Muscle of arm (tissue), 12 donors: ENCODE data around the gene SEC62. TPM values are rescaled to one million over a fixed set of nuclear protein-coding genes. Genes with fewer than 3 reads are reported as not detected.
A peak's percentile ranks its signal among the peaks of the same experiment; 100 is the strongest.
"Not testable (repeated sequence)": the region's sequence is repeated elsewhere in the genome, so short reads cannot be mapped to it uniquely, and the experiment has no call there.

Source experiments
- DNase-seq: peaks from one replicate; pipeline ENCODE4 v3.0.0-alpha.2; 2013
- polyA plus RNA-seq, 12 donors: library from polyadenylated mRNA; unstranded; fragments of 120-200 nt; gene quantifications; one replicate each; pipeline ENCODE4 v1.2.1, GENCODE V29; 2013; ENCODE audit not compliant: insufficient read length in 12 of 12

SEC62 gene
- polyA plus RNA-seq, 12 donors, result 66.6 to 132 (median 89.8) TPM; not detected in 1

- no peak for DNase-seq
Measured at GRCh38 chr3:170010498-170010897, 43.9 kb downstream of the SEC62 start.

- no peak for DNase-seq
Measured at GRCh38 chr3:170012683-170013400, 46.2 kb downstream of the SEC62 start.

- DNase-seq, result no peak
Measured at GRCh38 chr3:170016057-170016456, 49.5 kb downstream of the SEC62 start.

- not testable (repeated sequence) for DNase-seq
Measured at GRCh38 chr3:170019306-170019705, 52.7 kb downstream of the SEC62 start.

- DNase-seq, result no peak
Measured at GRCh38 chr3:170021083-170021482, 54.5 kb downstream of the SEC62 start.

GRCh38 chr3:170022336-170022735 is 55.7 kb downstream of the SEC62 start:
- no peak for DNase-seq

- DNase-seq, result no peak
Measured at GRCh38 chr3:170023165-170023564, 56.6 kb downstream of the SEC62 start.

- no peak for DNase-seq
Measured at GRCh38 chr3:170024581-170024980, 58.0 kb downstream of the SEC62 start.

- no peak for DNase-seq
Measured at GRCh38 chr3:170027233-170028102, 60.9 kb downstream of the SEC62 start.

GRCh38 chr3:170033489-170033888 is 66.9 kb downstream of the SEC62 start:
- no peak for DNase-seq

- DNase-seq, result peak; percentile 27
Measured at GRCh38 chr3:170037463-170038433, 71.1 kb downstream of the SEC62 start, which contains the start of gene GPR160. Gene GPR160, plus strand, starts transcription at chr3:170037995. Its CDS starts 45,978 bp downstream, at chr3:170083973.

GRCh38 chr3:170038434-170039110 is 72.0 kb downstream of the SEC62 start:
- DNase-seq, result no peak

- DNase-seq, result no peak
Measured at GRCh38 chr3:170040418-170040817, 73.8 kb downstream of the SEC62 start.

GRCh38 chr3:170043506-170043905 is 76.9 kb downstream of the SEC62 start:
- DNase-seq, result no peak

GRCh38 chr3:170044271-170044670 is 77.7 kb downstream of the SEC62 start:
- DNase-seq, result no peak

- DNase-seq, result no peak
Measured at GRCh38 chr3:170044795-170045244, 78.2 kb downstream of the SEC62 start.

- no peak for DNase-seq
Measured at GRCh38 chr3:170046269-170047132, 79.9 kb downstream of the SEC62 start.

- DNase-seq, result no peak
Measured at GRCh38 chr3:170047133-170047404, 80.5 kb downstream of the SEC62 start.
